ENCODE results near the gene ARFGEF2. TPM values are rescaled to one million over a fixed set of nuclear protein-coding genes. Genes with fewer than 3 reads are reported as not detected.

Gene ARFGEF2
- total RNA-seq, 1 donor from 2014 or later: 18.3 TPM

Small RNA genes within 50 kb of the gene (small RNA-seq; reads per million reads assigned to genes)
- not detected for gene SNAP23P1

Other genes starting within 250 kb of the ARFGEF2 start
- gene PREX1, start 93.7 kb upstream of the ARFGEF2 start, total RNA-seq: 20.4 TPM
- gene CSE1L, start 124.6 kb downstream of the ARFGEF2 start, total RNA-seq: 59.5 TPM